C4-2B (cell line): ENCODE data around the gene TRIM63.

Experiments used
- H3K27ac ChIP-seq: fragments of 450-650 bp; 2 replicates; pipeline ENCODE4 v1.5.1; 2017
- ZFX ChIP-seq: fragments of 450-650 bp; IDR thresholded peaks from 2 replicates; pipeline ENCODE4 v1.6.1; 2017
- TF ChIP-seq, protein P1 (sequence below): fragments of 450-650 bp; conservative IDR thresholded peaks from 2 replicates; pipeline ENCODE4 v1.5.1; 2017; ENCODE audit warnings: mild to moderate bottlenecking

TRIM63 gene

DNA sequence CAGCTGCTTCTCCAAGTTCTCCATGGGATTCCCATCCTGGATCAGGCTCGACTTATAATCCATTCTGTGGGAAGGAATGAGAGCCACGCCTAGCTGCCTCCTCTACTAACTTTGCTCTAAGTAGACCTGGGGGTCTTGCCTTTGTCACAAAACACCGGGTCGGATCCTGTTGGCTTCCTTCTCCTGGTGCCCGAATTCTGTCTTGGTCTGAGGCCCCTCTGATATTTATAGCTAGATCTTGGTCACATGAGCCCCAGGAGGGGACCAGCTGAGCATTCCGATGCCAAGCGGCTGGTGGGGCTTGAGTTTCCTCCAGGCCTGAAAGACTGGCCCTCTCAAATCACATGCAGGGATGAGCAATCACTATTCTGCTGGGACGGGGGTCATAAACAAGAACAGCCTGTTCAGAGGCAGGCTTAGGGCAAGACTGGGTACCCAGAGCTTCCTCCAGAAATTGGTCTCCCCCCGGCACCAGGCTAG is at the start of gene TRIM63:
TRIM63 (minus strand) TSS at position 199 of the 480 bp plus-strand sequence; CDS start at position 63, 136 bp downstream.
- H3K27ac ChIP-seq, result no peak within 1 kb of the TSS
- TF ChIP-seq ZFX, result no peak
- TF ChIP-seq, protein P1, sequence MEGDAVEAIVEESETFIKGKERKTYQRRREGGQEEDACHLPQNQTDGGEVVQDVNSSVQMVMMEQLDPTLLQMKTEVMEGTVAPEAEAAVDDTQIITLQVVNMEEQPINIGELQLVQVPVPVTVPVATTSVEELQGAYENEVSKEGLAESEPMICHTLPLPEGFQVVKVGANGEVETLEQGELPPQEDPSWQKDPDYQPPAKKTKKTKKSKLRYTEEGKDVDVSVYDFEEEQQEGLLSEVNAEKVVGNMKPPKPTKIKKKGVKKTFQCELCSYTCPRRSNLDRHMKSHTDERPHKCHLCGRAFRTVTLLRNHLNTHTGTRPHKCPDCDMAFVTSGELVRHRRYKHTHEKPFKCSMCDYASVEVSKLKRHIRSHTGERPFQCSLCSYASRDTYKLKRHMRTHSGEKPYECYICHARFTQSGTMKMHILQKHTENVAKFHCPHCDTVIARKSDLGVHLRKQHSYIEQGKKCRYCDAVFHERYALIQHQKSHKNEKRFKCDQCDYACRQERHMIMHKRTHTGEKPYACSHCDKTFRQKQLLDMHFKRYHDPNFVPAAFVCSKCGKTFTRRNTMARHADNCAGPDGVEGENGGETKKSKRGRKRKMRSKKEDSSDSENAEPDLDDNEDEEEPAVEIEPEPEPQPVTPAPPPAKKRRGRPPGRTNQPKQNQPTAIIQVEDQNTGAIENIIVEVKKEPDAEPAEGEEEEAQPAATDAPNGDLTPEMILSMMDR, result no peak

DNA sequence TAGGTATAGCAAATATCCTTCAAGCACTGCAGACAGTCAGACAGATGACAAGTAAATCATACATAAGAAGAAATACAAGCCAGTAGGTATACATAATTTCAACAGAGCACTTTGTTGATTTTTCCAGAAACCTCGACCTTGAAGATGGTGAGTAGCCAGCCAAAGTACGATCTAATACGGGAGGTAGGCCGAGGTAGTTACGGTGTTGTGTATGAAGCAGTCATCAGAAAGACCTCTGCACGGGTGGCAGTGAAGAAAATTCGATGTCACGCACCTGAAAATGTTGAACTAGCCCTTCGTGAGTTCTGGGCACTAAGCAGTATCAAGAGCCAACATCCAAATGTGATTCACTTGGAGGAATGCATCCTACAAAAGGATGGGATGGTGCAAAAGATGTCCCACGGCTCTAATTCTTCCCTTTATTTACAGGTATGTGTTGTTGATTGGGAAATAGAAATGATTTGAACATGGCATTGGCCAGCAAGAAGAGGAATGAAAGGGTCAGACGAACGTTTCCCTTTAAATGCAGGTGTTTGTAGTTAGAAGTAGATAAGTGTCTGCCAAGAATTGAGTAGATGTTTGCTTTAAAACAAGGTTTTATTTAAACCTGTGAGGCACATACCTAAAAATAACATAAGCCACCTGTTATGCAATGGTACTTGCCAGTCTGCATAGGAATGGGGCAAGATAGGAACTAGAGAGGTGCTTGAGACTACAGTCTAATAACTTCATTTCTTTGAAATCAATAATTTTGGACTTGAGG is 46.9 kb upstream of the TRIM63 start:
- no peak overlapping the region for H3K27ac ChIP-seq
- TF ChIP-seq, protein P1, result no peak
- no peak for TF ChIP-seq ZFX

- H3K27ac ChIP-seq, result peak overlapping the region; percentile 96
- TF ChIP-seq ZFX, result no peak
- TF ChIP-seq, protein P1, result no peak
Measured at GRCh38 chr1:26112407-26112775, 45.0 kb upstream of the TRIM63 start.

- H3K27ac ChIP-seq, result peak within 1 kb of the TSS; percentile 96
- TF ChIP-seq, protein P1, result no peak
- TF ChIP-seq ZFX, result peak; percentile 40
Measured at GRCh38 chr1:26111530-26112406, 44.3 kb upstream of the TRIM63 start, which contains the start of gene PDIK1L. PDIK1L (plus strand) TSS chr1:26111824; CDS start chr1:26114309, 2,485 bp downstream.

- peak overlapping the region; percentile 96 for H3K27ac ChIP-seq
Measured at GRCh38 chr1:26110731-26111529, 43.5 kb upstream of the TRIM63 start.

More at GRCh38 chr1:26110731-26111529, 43.5 kb upstream of the TRIM63 start:
- TF ChIP-seq, protein P1, result no peak
- peak; percentile 72 for TF ChIP-seq ZFX
